K562 (cell line): ENCODE measurements around the gene DNAJC17. TPM values are rescaled to one million over a fixed set of nuclear protein-coding genes. Genes with fewer than 3 reads are reported as not detected.

Source experiments
- ATAC-seq: fragments of 200-7000 bp; cut with Tn5 transposase; 3 replicates; pipeline ENCODE4 v1.9.1; 2020; ENCODE audit warnings: moderate library complexity
- BruUV-seq: library from RNA; stranded (reverse); fragments of 400-500 nt; replicated peaks from 2 replicates; lab custom pipeline; 2021; lab: Mats Ljungman, UMichigan
- CTCF ChIA-PET: fragments of 300-600 bp; formaldehyde crosslinking; extraction: SDS; loops from one replicate; lab custom pipeline; 2021; ENCODE audit warnings: low intra/inter-chr PET ratio; lab: Yijun Ruan, JAX
- POLR2A ChIA-PET: fragments of 300-600, 350-650 bp; sonication (Branson Sonifier 250); formaldehyde crosslinking; extraction: SDS; loops from one replicate; lab custom pipeline; 2021; ENCODE audit warnings: antibody characterized with exemption, inconsistent platforms; lab: Yijun Ruan, JAX
- DNase-seq, 4 experiments: peaks; one replicate each; pipeline versions ENCODE4 v3.0.0 to v3.0.0-alpha.2; 2011 to 2018; ENCODE audit warnings: low spot score in 3 of 4, mixed read lengths in 3 of 4; ENCODE audit errors: extremely low read depth in 1 of 4
- FAIRE-seq: peaks from 2 replicates; lab custom pipeline; 2011; peaks lifted over from hg19 to GRCh38; lab: Jason Lieb, UNC
- H2AFZ ChIP-seq: 2 replicates; pipeline ENCODE4 v1.6.0; 2011; ENCODE audit warnings: low read depth, low read length, control low read depth, inconsistent platforms
- H3K27ac ChIP-seq: fragments of 200-600 bp; 3 replicates; pipeline ENCODE4 v1.8.0; 2011; ENCODE audit warnings: low read depth, mild to moderate bottlenecking, control low read depth, inconsistent platforms, low read length, moderate library complexity, mixed read lengths; ENCODE audit errors: extremely low read depth
- H3K27me3 ChIP-seq, 2 experiments: fragments of 300-600 bp in 1 of 2; 2 replicates in 1 of 2; 3 replicates in 1 of 2; pipeline versions ENCODE4 v1.6.0 to v1.8.0; 2011; ENCODE audit warnings: inconsistent platforms in 2 of 2, low read length in 2 of 2, mild to moderate bottlenecking in 1 of 2, mixed read lengths in 1 of 2, moderate library complexity in 1 of 2; ENCODE audit not compliant: control insufficient read depth in 2 of 2, insufficient read depth in 2 of 2
- H3K36me3 ChIP-seq: fragments of 300-600 bp; 3 replicates; pipeline ENCODE4 v1.8.0; 2011; ENCODE audit warnings: mild to moderate bottlenecking, low read length, inconsistent platforms; ENCODE audit not compliant: control insufficient read depth, insufficient read depth
- H3K4me1 ChIP-seq, 2 experiments: fragments of 200-600 bp in 1 of 2; replicated peaks in 1 of 2; 2 replicates in 1 of 2; 3 replicates in 1 of 2; pipeline versions ENCODE4 v1.5.1 to v1.8.0; 2011; ENCODE audit warnings: inconsistent platforms in 2 of 2, low read length in 2 of 2, mild to moderate bottlenecking in 1 of 2, mixed read lengths in 1 of 2, moderate library complexity in 1 of 2; ENCODE audit not compliant: control insufficient read depth in 2 of 2, insufficient read depth in 2 of 2
- H3K4me2 ChIP-seq: 2 replicates; pipeline ENCODE4 v1.6.1; 2011; ENCODE audit warnings: low read length, control low read depth, inconsistent platforms, mixed read lengths; ENCODE audit not compliant: insufficient read depth
- H3K4me3 ChIP-seq: fragments of 200-600 bp; sonication (generic), shearing (Covaris generic); 2 replicates; pipeline ENCODE4 v1.5.1; 2016; ENCODE audit warnings: control low read depth, inconsistent platforms
- H3K79me2 ChIP-seq: fragments of 200-600 bp; 3 replicates; pipeline ENCODE4 v1.8.0; 2011; ENCODE audit warnings: low read length, inconsistent platforms; ENCODE audit not compliant: control insufficient read depth, insufficient read depth
- H3K9ac ChIP-seq, 2 experiments: 2 replicates each; pipeline versions ENCODE4 v1.6.0 to v1.6.1; 2011; ENCODE audit warnings: low read depth in 2 of 2, low read length in 2 of 2, control low read depth in 1 of 2, inconsistent platforms in 1 of 2, mild to moderate bottlenecking in 1 of 2, mixed read lengths in 1 of 2; ENCODE audit not compliant: insufficient read depth in 1 of 2
- H3K9me1 ChIP-seq: one replicate; pipeline ENCODE4 v1.6.0; 2011; ENCODE audit warnings: inconsistent platforms, mild to moderate bottlenecking, low read length, moderate library complexity; ENCODE audit not compliant: control insufficient read depth, insufficient read depth
- H3K9me3 ChIP-seq: replicated peaks from 2 replicates; pipeline ENCODE4 v1.5.1; 2011; ENCODE audit warnings: low read depth, low read length, inconsistent platforms; ENCODE audit not compliant: control insufficient read depth, insufficient read depth
- H4K20me1 ChIP-seq: replicated peaks from 2 replicates; pipeline ENCODE4 v1.6.1; 2011; ENCODE audit warnings: low read length, inconsistent platforms, mixed read lengths; ENCODE audit not compliant: control insufficient read depth, insufficient read depth
- ADNP ChIP-seq: fragments of 200-800 bp; sonication (Bioruptor generic); IDR thresholded peaks from 2 replicates; pipeline ENCODE4 v1.6.1; 2016; ENCODE audit warnings: missing genetic modification characterization, missing compliant biosample characterization
- ASH1L ChIP-seq: fragments of 450-650 bp; IDR thresholded peaks from 2 replicates; pipeline ENCODE4 v1.6.1; 2018; ENCODE audit warnings: borderline replicate concordance, mild to moderate bottlenecking, low read depth; ENCODE audit not compliant: partially characterized antibody
- C11orf30 ChIP-seq: fragments of 450-650 bp; IDR thresholded peaks from 2 replicates; pipeline ENCODE4 v1.6.1; 2016; ENCODE audit warnings: low read depth, mild to moderate bottlenecking
- CEBPB ChIP-seq: fragments of 450-650 bp; IDR thresholded peaks from 2 replicates; pipeline ENCODE4 v1.6.1; 2016; ENCODE audit warnings: missing genetic modification characterization, missing compliant biosample characterization
- CREM ChIP-seq: IDR thresholded peaks from 2 replicates; pipeline ENCODE4 v1.6.1; 2014; ENCODE audit warnings: antibody characterized with exemption, low read depth
- DPF2 ChIP-seq: fragments of 450-650 bp; IDR thresholded peaks from 2 replicates; pipeline ENCODE4 v1.6.1; 2016
- ELF2 ChIP-seq: fragments of 250-450 bp; sonication (Bioruptor Pico); IDR thresholded peaks from 2 replicates; pipeline ENCODE4 v1.5.0; 2021; ENCODE audit warnings: mild to moderate bottlenecking
- FOSL1 ChIP-seq: fragments of 200-800 bp; sonication (Bioruptor generic); conservative IDR thresholded peaks from 2 replicates; pipeline ENCODE4 v1.6.1; 2016; ENCODE audit warnings: missing genetic modification characterization, missing compliant biosample characterization
- HNRNPUL1 ChIP-seq: fragments of 200-400 bp; formaldehyde crosslinking; IDR thresholded peaks from 2 replicates; pipeline ENCODE4 v1.6.1; 2017; ENCODE audit warnings: low read length
- JUND ChIP-seq, 2 experiments: IDR thresholded peaks; 2 replicates in 1 of 2; 3 replicates in 1 of 2; pipeline ENCODE4 v1.6.1; 2011; ENCODE audit warnings: borderline replicate concordance in 2 of 2, low read depth in 2 of 2, low read length in 2 of 2, improper control_type of control experiment in 1 of 2, missing biosample characterization in 1 of 2, missing genetic modification characterization in 1 of 2, missing genetic modification reagents in 1 of 2
- LCOR ChIP-seq: sonication (generic); formaldehyde crosslinking; IDR thresholded peaks from 2 replicates; pipeline ENCODE4 v1.8.0; 2022; ENCODE audit warnings: mild to moderate bottlenecking, missing genetic modification reagents
- MAFF ChIP-seq: IDR thresholded peaks from 2 replicates; pipeline ENCODE4 v1.6.1; 2012; ENCODE audit warnings: low read length, improper control_type of control experiment
- MAFK ChIP-seq: IDR thresholded peaks from 2 replicates; pipeline ENCODE4 v1.6.1; 2011; ENCODE audit warnings: low read length, improper control_type of control experiment
- NFE2 ChIP-seq: IDR thresholded peaks from 2 replicates; pipeline ENCODE4 v1.6.1; 2014; ENCODE audit warnings: antibody characterized with exemption, low read depth
- NFE2L1 ChIP-seq: fragments of 450-650 bp; IDR thresholded peaks from 2 replicates; pipeline ENCODE4 v1.6.1; 2016; ENCODE audit warnings: missing genetic modification characterization, low read depth, mild to moderate bottlenecking, missing compliant biosample characterization, moderate library complexity, borderline replicate concordance
- NFIC ChIP-seq: fragments of 450-650 bp; IDR thresholded peaks from 2 replicates; pipeline ENCODE4 v1.6.1; 2017; ENCODE audit warnings: mild to moderate bottlenecking, inconsistent platforms
- TAL1 ChIP-seq: fragments of 450-650 bp; IDR thresholded peaks from 2 replicates; pipeline ENCODE4 v1.6.1; 2016; ENCODE audit warnings: mild to moderate bottlenecking
- TRIM24 ChIP-seq, 2 experiments: fragments of 450-650 bp; IDR thresholded peaks; 2 replicates each; pipeline ENCODE4 v1.6.1; 2016
- WHSC1 ChIP-seq: IDR thresholded peaks from one replicate; pipeline ENCODE4 v1.6.1; 2012; ENCODE audit warnings: low read length, control low read depth, inconsistent platforms
- ZNF316 ChIP-seq: fragments of 450-650 bp; IDR thresholded peaks from 2 replicates; pipeline ENCODE4 v1.6.1; 2016
- ZNF589 ChIP-seq: fragments of 200-800 bp; sonication (Bioruptor generic); IDR thresholded peaks from 2 replicates; pipeline ENCODE4 v1.6.1; 2016; ENCODE audit warnings: low read depth, missing genetic modification characterization, missing compliant biosample characterization
- ZNF764 ChIP-seq: fragments of 250-450 bp; sonication (Bioruptor Pico); IDR thresholded peaks from 2 replicates; pipeline ENCODE4 v1.4.0; 2020; ENCODE audit warnings: low read depth, mild to moderate bottlenecking, moderate library complexity
- ZSCAN29 ChIP-seq: fragments of 450-650 bp; IDR thresholded peaks from 2 replicates; pipeline ENCODE4 v1.6.1; 2017
- WGBS: fragments of 100-300 bp; shearing (Covaris generic); methylation state at CpG from one replicate; pipeline ENCODE4 v1.1.6; 2016; ENCODE audit warnings: low coverage, mixed read lengths; ENCODE audit not compliant: insufficient coverage; ENCODE audit errors: missing lambda C conversion rate; 5-methylcytosine and 5-hydroxymethylcytosine counted together
- in situ Hi-C: fragments of 300-500 bp; cut with MboI; formaldehyde crosslinking; loops from 4 replicates; pipeline ENCODE4 v1.15.0; 2018; ENCODE audit warnings: inconsistent platforms, mixed read lengths
- intact Hi-C: fragments of 100-400 bp; cut with micrococcal nuclease; formaldehyde crosslinking; loops from 2 replicates; pipeline ENCODE4 v1.14.2; 2022
- polyA plus RNA-seq, 8 experiments: library from polyadenylated mRNA; depleted of rRNA in 4 of 8; stranded (reverse) in 5 of 8; unstranded in 3 of 8; fragments of >200 nt; fragmentation: Nextera tagmentation in 2 of 8; fragmentation: Illumina TruSeq in 1 of 8; extraction: Ambion mirVana in 2 of 8; extraction: Trizol in 1 of 8; gene quantifications; 2 replicates each; pipeline versions ENCODE4 v1.2.1 to v1.2.3, GENCODE V29; 2011 to 2014; ENCODE audit warnings: inconsistent platforms in 1 of 8, missing spikeins in 1 of 8
- total RNA-seq, 7 experiments: library from RNA; depleted of rRNA in 6 of 7; stranded (reverse); fragments of >200 nt in 6 of 7; fragmentation: Illumina TruSeq in 2 of 7; extraction: Trizol in 2 of 7; gene quantifications; 2 replicates each; pipeline versions ENCODE4 v1.2.1 to v1.2.3, GENCODE V29; 2011 to 2021; ENCODE audit warnings: low replicate concordance in 1 of 7
- TF ChIP-seq, protein P1 (sequence below), 2 experiments: fragments of 450-650 bp in 1 of 2; sonication (generic) in 1 of 2; formaldehyde crosslinking in 1 of 2; IDR thresholded peaks in 1 of 2; conservative IDR thresholded peaks in 1 of 2; 2 replicates each; pipeline versions ENCODE4 v1.6.1 to v1.8.1; 2016 to 2023; ENCODE audit warnings: mild to moderate bottlenecking in 2 of 2, moderate library complexity in 2 of 2, inconsistent platforms in 1 of 2, missing genetic modification reagents in 1 of 2

The DNAJC17 gene
- total and polyA plus RNA-seq, 9 of the 15 experiments (the other 6 are each of a cell fraction or from before 2014, with no cell fraction given), result 2.4 to 79.4 (median 44.2) TPM

DNA sequence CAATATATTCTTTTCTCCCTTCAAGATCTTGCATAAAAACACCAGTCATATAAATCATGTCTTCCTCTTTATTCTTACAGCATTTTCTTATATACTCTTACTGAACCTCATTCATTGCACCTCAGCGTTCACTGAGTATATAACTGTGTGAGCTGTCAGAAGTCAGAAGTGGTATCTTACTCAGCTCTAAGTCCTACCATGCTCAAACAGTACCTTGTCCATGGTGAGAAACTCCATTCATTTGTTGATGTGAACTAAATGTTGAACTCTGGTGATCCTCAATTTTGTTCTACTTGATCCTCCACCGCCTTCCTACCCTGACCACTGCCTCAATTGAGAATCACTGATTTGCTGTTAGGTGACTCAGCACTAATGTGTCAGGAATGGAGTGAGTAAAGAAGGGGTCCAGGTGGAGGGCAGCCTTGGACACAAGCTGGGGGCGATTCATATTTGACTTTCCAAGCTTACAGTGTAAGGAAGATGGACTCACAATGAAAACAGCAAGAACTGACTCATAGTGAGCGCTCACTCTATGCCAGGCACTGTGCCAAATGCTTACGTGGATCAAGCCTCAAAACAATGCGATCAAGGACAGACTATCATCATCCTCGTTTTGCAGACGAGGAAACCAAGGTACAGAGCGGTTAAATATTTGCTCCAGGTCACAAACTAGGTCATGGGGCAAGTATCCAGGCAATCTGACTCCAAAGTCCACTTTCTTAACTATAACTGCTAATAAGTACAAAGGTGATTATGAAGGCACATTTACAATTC, 13.9 kb downstream of the DNAJC17 start:
- ATAC-seq (no peak), DNase-seq (no peak), FAIRE-seq (peak; percentile 48)
- no peaks in the 10 kb centered on the region for H4K20me1 ChIP-seq
- WGBS, result 37% methylated on average over 9 of the region's 9 CpGs
- H3K9me1 ChIP-seq, result no peaks in the 10 kb centered on the region
- ChIA-PET CTCF (no interaction called here), POLR2A (interaction anchor here (0.6 kb wide), 2 partner anchors 8 kb away, joined by 3 read pairs; no protein-coding TSS in a partner anchor)
- no peak overlapping the region for H3K4me2 ChIP-seq
- no TSS peak for BruUV-seq
- peaks cover 12% of the 10 kb centered on the region for H3K79me2 ChIP-seq
- in situ Hi-C loops, result no loop called here
- H3K9me3 ChIP-seq, result no peaks in the 10 kb centered on the region
- H3K27me3 ChIP-seq, result no peaks in the 10 kb centered on the region
- peaks cover 8 to 11% of the 10 kb centered on the region in 2 experiments; a peak in 4 of 5 replicates for H3K4me1 ChIP-seq
- peaks cover 13% of the 10 kb centered on the region; the same call in 2 of the 3 replicates for H3K36me3 ChIP-seq
- no peak overlapping the region for H3K27ac ChIP-seq
- H3K9ac ChIP-seq, result no peak overlapping the region
- no peak overlapping the region for H2AFZ ChIP-seq
- H3K4me3 ChIP-seq, result no peak overlapping the region
- intact Hi-C loops, result no loop called here
- no peak for TF ChIP-seq LCOR (CRISPR knock-in tag)
- no peak for TF ChIP-seq TRIM24 (IDR thresholded peaks at IDR 0.05)
- peak; percentile 48; the same call in 1 of the 2 replicates for TF ChIP-seq NFE2L1 (tag)
- peak; percentile 51 for TF ChIP-seq MAFK
- TF ChIP-seq DPF2, result no peak
- TF ChIP-seq ZSCAN29, result no peak
- TF ChIP-seq WHSC1, result no peak
- no peak for TF ChIP-seq JUND (IDR thresholded peaks at IDR 0.05; ENCODE audit: borderline replicate concordance, low read depth, low read length)
- 0 out of 3 replicates have a peak, but pooled peaks have one; percentile 13 for TF ChIP-seq JUND (tag; IDR thresholded peaks at IDR 0.05; ENCODE audit: borderline replicate concordance, low read depth, low read length)
- no peak for TF ChIP-seq ZNF764 (CRISPR knock-in tag)
- 0 out of 2 replicates have a peak, but pooled peaks have one; percentile 25 for TF ChIP-seq FOSL1 (tag)
- TF ChIP-seq HNRNPUL1, result no peak
- TF ChIP-seq TAL1, result no peak
- no peak for TF ChIP-seq ASH1L
- TF ChIP-seq ZNF316, result peak; percentile 79
- TF ChIP-seq NFIC, result peak; percentile 85
- TF ChIP-seq ADNP, result no peak
- TF ChIP-seq CREM, result peak; percentile 55; the same call in 1 of the 2 replicates
- TF ChIP-seq, protein P1, sequence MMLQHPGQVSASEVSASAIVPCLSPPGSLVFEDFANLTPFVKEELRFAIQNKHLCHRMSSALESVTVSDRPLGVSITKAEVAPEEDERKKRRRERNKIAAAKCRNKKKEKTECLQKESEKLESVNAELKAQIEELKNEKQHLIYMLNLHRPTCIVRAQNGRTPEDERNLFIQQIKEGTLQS (IDR thresholded peaks at IDR 0.05), result peak; percentile 22; the same call in 1 of the 2 replicates
- TF ChIP-seq, protein P1 (CRISPR knock-in tag; conservative IDR thresholded peaks at IDR 0.05), result no peak
- no peak for TF ChIP-seq ZNF589 (CRISPR knock-in tag)
- peak; percentile 70; the same call in 1 of the 2 replicates for TF ChIP-seq MAFF
- no peak for TF ChIP-seq ELF2 (CRISPR knock-in tag)
- no peak for TF ChIP-seq CEBPB (tag)
- TF ChIP-seq C11orf30, result peak; percentile 62
- peak; percentile 82 for TF ChIP-seq NFE2
